ENCODE data around the gene GIMAP1.
A peak's percentile ranks its signal among the peaks of the same experiment; 100 is the strongest.

The GIMAP1 gene

DNA sequence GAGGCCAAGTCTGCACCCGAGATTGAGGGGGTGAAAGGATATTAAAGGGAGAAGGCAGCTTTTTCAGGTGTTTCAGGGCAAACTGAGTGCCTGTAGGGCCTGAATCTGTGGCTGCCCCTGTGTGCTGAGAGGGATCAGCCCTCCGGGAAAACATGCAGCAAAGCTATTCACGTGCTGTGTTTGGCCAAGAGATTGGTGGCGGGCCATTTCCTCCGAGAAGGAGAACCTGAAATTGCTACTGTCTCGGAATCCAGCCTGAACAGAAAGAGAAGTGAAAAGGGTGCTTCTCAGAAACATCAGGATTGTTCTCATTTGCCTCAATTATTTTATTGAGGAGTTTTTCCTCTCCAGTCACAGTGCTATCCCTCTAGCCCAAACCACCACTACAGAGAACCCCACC, 36.8 kb downstream of the GIMAP1 start:
- DNase-seq, result no peak

DNA sequence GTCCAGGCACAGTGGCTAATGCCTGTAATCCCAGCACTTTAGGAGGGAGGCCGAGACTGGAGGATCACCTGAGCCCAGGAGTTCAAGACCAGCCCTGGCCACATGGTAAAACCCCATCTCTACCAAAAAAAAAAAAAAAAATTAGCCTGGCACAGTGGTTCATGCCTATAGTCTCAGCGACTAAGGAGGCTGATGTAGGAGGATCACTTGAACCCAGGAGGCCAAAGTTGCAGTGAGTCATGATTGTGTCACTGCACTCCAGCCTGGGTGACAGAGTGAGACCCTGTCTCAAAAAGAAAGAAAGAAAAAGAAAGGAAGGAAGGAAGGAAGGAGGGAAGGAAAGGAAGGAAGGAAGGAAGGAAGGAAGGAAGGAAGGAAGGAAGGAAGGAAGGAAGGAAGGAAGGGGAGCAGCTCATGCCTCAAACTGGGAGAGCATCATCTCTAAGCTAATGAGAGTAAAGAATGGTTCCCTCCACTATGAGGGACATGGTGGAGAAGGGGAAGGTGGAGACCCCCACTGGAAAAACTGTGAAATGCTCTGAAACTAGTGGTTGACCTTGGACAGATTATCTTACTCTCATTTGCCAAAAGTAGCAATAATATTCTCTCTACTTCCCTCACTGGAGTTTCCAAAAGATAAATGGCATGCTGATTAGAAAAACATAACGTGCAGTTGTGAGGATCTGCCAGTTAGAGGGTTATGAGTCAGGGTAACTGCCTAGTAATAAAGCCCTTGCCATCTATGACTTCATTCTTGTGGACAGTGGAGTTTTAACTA, 37.6 kb downstream of the GIMAP1 start:
- peak; percentile 31 for DNase-seq

DNA sequence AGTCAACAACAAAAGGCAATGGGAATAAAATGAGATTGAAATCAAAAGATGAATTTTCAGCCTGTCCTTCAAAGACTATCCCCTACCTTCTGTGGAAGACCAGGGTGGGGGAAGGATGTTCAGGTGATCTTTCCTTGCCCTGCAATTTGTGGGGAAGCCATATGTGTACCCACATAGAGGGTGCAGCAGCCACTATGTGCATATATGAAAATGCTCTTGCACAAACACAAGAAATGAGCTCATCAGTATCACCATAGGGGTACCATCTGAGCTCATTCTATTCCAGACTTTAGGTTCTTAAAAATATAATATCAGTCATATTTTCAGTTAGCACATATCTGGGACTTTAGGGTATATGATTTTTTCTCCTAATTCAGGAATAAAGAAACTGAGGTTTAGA, 38.5 kb downstream of the GIMAP1 start:
- no peak for DNase-seq

DNA sequence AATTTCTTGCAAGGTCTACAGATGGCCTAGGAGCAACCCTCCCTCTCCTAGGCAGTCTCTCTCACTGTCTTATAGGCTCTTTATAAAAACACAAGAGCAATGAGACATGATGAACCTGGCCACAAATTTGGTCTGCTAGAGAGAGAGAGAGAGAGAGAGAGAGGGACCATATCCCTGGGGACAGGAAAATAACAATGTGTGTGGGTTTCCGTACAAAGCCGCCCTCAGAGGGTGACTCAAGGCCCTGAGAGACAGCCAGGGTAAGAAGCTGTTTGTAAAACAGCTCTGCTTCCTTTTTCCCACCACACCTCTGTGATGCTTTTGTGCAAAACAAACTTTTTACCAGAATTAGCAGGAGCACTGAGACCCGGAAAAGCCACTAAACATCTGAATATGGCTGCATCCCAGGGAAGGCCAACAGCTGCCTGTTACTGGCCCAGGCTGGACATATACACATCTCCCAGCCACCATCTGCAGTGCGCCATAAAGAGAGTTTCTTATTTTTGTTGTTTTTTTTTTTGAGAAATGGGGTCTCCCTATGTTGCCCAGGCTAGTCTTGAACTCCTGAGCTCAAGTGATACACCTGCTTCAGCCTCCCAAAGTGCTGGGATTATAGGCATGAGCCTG, 39.2 kb downstream of the GIMAP1 start:
- no peak for DNase-seq

DNA sequence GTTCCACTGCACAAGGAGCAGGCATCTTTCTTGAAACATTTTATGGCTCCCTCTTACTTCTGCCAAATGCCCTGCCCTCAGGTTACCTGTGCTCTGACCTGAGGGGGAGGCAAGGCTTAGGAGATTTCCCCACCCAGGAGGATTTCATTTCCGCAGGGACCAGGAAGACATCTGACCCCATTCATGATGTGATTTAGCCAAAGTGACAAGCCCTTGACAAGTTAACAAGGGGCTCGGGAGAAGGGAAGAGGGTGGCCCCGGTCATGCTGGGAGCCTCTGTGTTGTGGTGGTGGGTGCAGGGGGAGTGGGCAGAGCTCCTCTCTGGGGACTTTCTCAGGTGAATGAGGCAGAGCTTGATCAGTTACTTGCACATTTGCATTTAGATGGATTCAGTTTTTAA, 39.8 kb downstream of the GIMAP1 start:
- DNase-seq, result no peak

DNA sequence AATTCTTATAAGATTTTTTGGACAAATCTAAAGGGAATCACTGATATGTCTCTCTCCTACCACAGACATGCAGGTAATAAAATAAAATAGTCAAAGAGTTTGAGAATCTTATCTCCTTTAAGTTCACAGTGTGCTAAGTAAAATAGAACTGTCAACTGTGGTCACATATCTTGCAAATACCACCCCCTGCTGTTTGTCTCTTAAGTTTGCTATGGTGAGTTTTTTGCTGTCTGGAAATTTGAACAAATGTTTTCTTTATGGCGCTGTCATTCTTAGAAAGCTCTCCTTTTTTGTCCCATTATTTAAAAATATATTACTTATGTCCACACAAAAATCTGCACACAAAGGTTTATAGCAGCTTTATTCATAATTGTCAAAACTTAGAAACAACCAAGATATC, 40.4 kb downstream of the GIMAP1 start:
- no peak for DNase-seq

DNA sequence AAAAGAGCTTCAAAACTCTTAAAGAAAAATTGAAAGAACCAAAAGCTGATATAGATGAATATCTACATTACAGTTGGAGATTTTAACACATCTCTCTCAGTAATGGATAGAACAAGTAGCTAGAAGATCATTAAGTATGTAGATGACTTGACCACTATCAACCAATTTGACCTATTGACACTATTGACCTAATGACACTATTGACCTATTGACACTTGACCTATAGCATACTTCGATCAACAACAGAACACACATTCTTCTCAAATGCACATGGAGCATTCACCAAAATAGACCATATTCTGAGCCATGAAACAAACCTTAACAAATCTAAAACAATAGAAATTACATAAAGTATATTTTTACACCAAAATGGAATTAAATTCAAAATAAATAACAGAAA, 43.1 kb downstream of the GIMAP1 start:
- no peak for DNase-seq

DNA sequence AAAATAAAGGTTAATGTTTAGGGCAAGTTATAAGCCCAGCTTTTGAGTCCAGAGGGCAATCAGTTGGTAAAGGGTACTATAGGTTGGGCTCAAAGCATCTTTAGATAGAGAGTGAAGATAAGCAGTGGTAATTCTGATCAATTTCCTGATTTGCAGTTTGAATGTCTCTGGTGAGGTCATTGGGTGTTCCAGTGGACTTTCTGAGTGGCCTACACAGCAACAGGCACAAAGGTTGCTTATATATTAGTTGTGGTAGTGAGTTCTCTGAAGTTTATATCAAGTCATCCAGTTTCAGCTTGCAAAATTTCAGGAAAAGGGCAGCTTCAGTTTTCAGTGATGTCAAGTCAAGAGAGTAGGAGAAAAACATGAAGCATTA, 49.9 kb downstream of the GIMAP1 start:
- DNase-seq, result no peak

DNA sequence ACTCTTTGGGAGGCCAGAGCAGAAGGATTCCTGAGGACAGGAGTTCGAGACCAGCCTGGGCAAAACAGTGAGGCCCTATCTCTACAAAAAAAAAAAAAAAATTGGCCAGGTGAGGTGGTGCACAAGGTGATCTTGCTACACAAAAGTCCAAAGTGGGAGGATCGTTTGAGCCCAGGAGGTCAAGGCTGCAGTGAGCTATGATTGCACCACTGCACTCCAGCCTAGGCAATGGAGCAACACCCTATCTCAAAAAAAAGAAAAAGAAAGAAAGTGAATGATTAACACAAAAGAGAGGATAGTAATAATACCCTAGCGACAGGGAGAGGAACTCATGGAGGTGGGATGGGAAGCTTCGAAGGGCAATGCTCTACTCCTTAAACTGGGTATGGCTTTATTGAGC, 53.4 kb downstream of the GIMAP1 start:
- no peak for DNase-seq
